ENCODE data around the gene IRF8.

- no peak for TF ChIP-seq CTCF (IDR thresholded peaks at IDR 0.05)
- TF ChIP-seq POLR2A (IDR thresholded peaks at IDR 0.05) = no peak
Measured at GRCh38 chr16:85863384-85863774, 35.6 kb upstream of the IRF8 start.
